AG09309 (cell line): ENCODE measurements around the gene NEXMIF.

ENCODE experiments used
- DNase-seq: peaks from one replicate; pipeline ENCODE4 v3.0.0-alpha.2; 2010; ENCODE audit warnings: low read depth
- H3K4me3 ChIP-seq: 2 replicates; pipeline ENCODE4 v1.5.1; 2011; ENCODE audit warnings: mild to moderate bottlenecking, low read depth, low read length, moderate library complexity; ENCODE audit not compliant: control insufficient read depth
- TF ChIP-seq, protein P1 (sequence below): IDR thresholded peaks from 2 replicates; pipeline ENCODE4 v1.5.1; 2011; ENCODE audit warnings: mild to moderate bottlenecking, low read depth, low read length, inconsistent platforms; ENCODE audit not compliant: insufficient read depth, control insufficient read depth; ENCODE audit errors: missing control alignments

Gene NEXMIF

GRCh38 chrX:74800062-74800461, 125.2 kb downstream of the NEXMIF start:
- no peak for DNase-seq
- H3K4me3 ChIP-seq: no peak overlapping the region
- TF ChIP-seq, protein P1, sequence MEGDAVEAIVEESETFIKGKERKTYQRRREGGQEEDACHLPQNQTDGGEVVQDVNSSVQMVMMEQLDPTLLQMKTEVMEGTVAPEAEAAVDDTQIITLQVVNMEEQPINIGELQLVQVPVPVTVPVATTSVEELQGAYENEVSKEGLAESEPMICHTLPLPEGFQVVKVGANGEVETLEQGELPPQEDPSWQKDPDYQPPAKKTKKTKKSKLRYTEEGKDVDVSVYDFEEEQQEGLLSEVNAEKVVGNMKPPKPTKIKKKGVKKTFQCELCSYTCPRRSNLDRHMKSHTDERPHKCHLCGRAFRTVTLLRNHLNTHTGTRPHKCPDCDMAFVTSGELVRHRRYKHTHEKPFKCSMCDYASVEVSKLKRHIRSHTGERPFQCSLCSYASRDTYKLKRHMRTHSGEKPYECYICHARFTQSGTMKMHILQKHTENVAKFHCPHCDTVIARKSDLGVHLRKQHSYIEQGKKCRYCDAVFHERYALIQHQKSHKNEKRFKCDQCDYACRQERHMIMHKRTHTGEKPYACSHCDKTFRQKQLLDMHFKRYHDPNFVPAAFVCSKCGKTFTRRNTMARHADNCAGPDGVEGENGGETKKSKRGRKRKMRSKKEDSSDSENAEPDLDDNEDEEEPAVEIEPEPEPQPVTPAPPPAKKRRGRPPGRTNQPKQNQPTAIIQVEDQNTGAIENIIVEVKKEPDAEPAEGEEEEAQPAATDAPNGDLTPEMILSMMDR: no peak

DNA sequence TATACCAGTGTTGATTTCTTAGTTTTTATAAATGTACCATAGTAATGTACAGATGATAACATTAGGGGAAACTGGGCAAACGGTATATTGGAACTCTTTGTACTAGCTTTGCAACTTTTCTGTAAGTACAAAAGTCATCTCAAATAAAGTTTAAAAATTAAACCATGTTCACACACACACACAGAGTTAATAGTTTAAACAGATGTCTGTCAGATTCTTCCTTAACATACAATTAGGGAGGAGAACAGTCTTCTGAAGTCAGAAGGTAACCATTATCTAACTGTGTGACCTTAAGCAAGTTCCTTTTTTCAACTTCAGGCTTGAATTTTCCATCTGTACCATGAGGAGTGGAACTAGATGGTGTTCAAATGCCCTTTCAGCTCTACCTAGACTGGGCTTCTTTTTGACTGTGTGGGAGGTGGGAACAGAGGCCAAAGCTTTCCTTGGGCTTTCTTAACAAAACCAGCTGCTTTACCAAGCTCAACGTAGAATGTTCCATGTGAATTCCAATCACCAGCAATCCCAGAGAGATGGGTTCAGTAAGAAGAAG, 127.8 kb downstream of the NEXMIF start:
- no peak for DNase-seq
- TF ChIP-seq, protein P1: no peak
- no peak overlapping the region for H3K4me3 ChIP-seq

DNA sequence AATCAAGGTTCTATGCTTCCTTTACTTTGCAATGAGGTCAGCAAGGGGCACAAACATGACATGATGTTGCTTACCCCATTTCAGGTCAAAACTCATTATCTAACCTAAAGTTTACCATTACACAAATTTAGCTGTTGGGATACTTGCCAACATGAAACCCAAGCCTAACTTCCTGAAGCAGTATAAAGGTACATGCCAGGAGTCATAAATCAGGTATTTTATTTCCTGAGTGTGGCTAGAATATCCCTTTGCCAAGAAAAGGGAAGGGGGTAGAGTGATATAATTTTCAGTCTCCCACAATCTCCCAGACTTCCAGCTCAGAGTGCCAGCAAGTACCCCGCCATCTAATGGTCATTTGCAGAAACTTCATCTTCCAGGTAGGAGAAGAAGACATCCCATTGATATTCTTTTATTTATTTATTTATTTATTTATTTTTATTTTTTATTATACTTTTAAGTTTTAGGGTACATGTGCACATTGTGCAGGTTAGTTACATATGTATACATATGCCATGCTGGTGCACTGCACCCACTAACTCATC, 136.6 kb downstream of the NEXMIF start:
- no peak for DNase-seq
- TF ChIP-seq, protein P1: no peak
- no peak overlapping the region for H3K4me3 ChIP-seq

DNA sequence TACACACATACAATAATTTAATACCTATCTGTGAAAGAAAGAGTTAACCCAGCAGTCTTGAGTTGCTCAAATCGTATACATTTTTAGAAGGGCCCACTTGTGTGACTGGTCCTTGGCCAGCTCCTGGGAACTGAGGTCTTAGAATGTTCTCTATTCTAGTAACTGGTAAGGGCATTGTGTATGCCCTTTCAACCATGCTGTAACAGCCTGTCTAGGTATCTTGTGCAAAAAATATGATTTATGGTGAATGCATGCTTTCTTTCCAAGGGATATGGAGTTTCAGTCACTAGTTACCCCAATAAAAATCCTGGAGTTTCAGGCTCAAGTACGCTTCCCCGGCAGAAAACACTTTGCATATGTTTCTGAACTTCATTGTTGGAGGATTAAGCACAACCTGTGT, 140.6 kb downstream of the NEXMIF start:
- TF ChIP-seq, protein P1: no peak
- no peak for DNase-seq

DNA sequence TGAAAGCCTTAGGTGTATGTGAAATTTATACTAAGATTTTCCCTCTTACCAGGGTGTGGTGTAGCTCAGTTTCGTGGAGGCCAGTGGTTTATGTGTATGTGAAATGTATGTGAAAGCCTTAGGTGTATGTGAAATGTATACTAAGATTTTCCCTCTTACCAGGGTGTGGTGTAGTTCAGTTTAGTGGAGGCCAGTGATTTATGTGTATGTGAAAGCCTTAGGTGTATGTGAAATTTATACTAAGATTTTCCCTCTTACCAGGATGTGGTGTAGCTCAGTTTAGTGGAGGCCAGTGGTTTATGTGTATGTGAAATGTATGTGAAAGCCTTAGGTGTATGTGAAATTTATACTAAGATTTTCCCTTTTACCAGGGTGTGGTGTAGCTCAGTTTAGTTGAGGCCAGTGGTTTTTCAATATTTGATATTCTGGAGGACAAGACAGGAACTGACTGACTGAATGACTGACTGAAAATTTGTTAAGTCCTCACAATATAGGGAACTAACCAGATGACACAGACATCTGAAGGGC, 143.7 kb downstream of the NEXMIF start:
- no peak overlapping the region for H3K4me3 ChIP-seq
- TF ChIP-seq, protein P1: no peak

More for the DNA sequence above, 140.6 kb downstream of the NEXMIF start:
- no peak overlapping the region for H3K4me3 ChIP-seq

DNA sequence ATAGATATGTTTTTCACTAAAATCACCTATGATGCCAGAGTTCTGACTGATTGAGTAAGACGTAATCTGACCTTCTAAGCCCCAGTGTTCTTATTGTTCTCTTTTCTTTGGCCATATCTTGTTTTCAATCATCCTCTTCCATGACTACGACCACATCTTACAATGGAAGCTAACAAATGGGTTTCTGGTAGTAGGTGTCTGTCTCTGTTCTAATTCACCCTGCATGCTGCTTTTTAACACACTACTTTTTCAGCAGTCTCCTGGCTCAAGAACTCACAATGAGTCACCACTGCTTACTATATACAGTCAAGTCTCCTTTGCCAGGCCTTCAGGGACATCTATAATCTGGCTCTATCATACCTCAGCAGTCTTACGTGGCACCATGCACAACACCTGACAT, 146.1 kb downstream of the NEXMIF start:
- TF ChIP-seq, protein P1: no peak
- no peak overlapping the region for H3K4me3 ChIP-seq
- DNase-seq: no peak

More for the DNA sequence above, 143.7 kb downstream of the NEXMIF start:
- DNase-seq: no peak
